Cardiac muscle cell (in vitro differentiated cells and primary cell): ENCODE data around the gene TMEM138. TPM values are rescaled to one million over a fixed set of nuclear protein-coding genes. Genes with fewer than 3 reads are reported as not detected.

Experiments
- DNase-seq, 2 donors: peaks; one replicate each; pipeline versions ENCODE4 v3.0.0 to v3.0.0-alpha.2; 2010 to 2017; ENCODE audit warnings: low read depth in 1 of 2, low spot score in 1 of 2
- H3K27ac ChIP-seq: fragments of 200-600 bp; sonication (generic); 2 replicates; pipeline ENCODE4 v1.5.1; 2016
- H3K27me3 ChIP-seq: fragments of 200-600 bp; sonication (generic); 2 replicates; pipeline ENCODE4 v1.6.0; 2016; ENCODE audit warnings: control low read depth
- H3K36me3 ChIP-seq: fragments of 200-600 bp; sonication (generic); 2 replicates; pipeline ENCODE4 v1.5.1; 2016; ENCODE audit warnings: control low read depth
- H3K4me1 ChIP-seq: fragments of 200-600 bp; sonication (generic); 2 replicates; pipeline ENCODE4 v1.8.1; 2017; ENCODE audit warnings: low read depth, mild to moderate bottlenecking, mixed run types
- H3K4me3 ChIP-seq: fragments of 200-600 bp; sonication (generic); 2 replicates; pipeline ENCODE4 v1.5.1; 2016; ENCODE audit warnings: mild to moderate bottlenecking
- H3K9me3 ChIP-seq: fragments of 200-600 bp; sonication (generic); 2 replicates; pipeline ENCODE4 v1.5.1; 2017; ENCODE audit warnings: low read depth, mild to moderate bottlenecking, control low read depth
- CTCF ChIP-seq: IDR thresholded peaks from 2 replicates; pipeline ENCODE4 v1.5.1; 2012; ENCODE audit warnings: low read depth, mild to moderate bottlenecking, low read length
- polyA plus RNA-seq: library from polyadenylated mRNA; unstranded; fragments of >200 nt; fragmentation: Nextera tagmentation; extraction: Ambion mirVana; gene quantifications from 2 replicates; pipeline ENCODE4 v1.2.1, GENCODE V29; 2016
- total RNA-seq: library from RNA; depleted of rRNA; stranded (reverse); fragments of >200 nt; gene quantifications from 2 replicates; pipeline ENCODE4 v1.2.3, GENCODE V29; 2016

Gene TMEM138
- total and polyA plus RNA-seq, 2 experiments from 2014 or later = 25.0 to 25.2 TPM

- no peak for DNase-seq
- H3K9me3 ChIP-seq = no peaks in the 10 kb centered on the region
- no peaks in the 10 kb centered on the region for H3K4me1 ChIP-seq
- H3K36me3 ChIP-seq = no peaks in the 10 kb centered on the region
- H3K4me3 ChIP-seq = no peak overlapping the region
- H3K27me3 ChIP-seq = no peaks in the 10 kb centered on the region
- no peak for TF ChIP-seq CTCF
- H3K27ac ChIP-seq = no peak overlapping the region
Observed at GRCh38 chr11:61345170-61345610, 17.0 kb upstream of the TMEM138 start.

DNA sequence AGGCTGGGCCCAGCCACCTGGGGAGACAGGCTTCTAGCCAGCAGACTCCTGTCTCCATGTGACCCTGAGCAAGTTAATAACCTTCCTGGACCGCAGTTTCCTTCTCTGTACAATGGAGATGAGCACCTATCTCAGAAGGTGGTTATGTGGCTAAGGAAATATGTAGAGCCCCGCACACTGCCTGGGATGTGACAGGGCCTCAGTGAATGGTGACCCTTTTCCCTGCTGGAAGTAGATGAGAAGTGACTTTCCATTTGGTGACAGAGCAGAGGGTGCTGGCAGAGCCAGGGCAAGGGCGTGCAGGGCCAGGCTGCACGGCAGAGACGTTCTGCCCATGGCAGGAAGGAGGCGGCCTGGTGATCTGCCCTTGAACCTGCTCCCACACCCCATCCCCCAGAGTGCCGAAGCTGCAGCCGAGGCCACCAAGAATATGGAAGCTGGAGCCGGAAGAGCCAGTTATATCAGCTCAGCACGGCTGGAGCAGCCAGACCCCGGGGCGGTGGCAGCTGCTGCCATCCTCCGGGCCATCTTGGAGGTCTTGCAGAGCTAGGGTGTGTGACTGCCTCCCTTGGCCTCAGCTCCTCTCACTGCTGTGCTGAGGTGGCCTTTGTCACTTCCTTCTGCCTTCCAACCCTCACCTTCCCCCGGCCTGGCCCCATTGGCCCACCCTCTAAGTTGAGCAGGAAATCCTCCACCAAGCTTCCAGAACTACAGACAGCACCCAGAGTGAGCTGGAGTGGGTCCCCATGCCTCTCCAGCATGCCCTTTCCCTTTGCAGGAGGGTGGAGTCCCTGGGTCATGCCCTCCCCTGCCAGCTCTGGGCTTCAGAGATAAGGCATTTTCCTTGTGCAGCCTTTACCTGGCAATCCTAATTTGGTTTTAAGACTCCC is 16.0 kb upstream of the TMEM138 start:
- Histone ChIP-seq H3K4me3 (no peak overlapping the region), H3K27ac (no peak overlapping the region), H3K4me1 (no peaks in the 10 kb centered on the region), H3K9me3 (no peaks in the 10 kb centered on the region), H3K27me3 (no peaks in the 10 kb centered on the region), H3K36me3 (no peaks in the 10 kb centered on the region)
- no peak for TF ChIP-seq CTCF
- DNase-seq = no peak

GRCh38 chr11:61347916-61348461 is 14.2 kb upstream of the TMEM138 start:
- DNase-seq = peak in 1 of 2 donors; percentile 85
- H3K36me3 ChIP-seq = no peaks in the 10 kb centered on the region

DNA sequence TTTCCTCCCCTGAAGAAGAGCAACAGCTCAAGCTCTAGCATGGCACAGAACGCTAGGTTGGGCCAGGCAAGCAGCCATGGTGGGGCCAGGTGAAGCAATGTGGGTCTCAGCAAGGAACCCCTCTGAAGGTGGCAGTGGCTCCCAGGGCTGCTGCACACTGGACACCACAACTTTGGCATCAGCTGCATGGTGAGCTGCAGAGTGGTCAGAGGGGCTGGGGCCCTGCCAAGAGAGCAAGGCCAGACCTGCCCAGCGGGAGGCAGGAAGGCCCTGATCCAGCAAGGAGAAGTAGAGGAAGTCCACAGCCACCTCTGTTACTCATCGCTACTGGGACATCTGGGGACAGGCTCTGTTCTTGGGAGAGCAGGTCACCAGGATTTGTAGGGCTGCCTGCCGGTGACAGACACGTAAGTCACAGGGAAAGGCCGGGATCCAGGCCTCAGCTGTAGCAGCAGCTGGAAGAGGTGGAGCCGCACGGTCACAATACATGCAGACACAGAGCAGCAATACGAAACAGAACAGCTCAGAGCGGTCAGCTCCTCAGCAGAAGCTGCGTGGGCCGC is 12.9 kb upstream of the TMEM138 start:
- Histone ChIP-seq H3K4me1 (no peaks in the 10 kb centered on the region), H3K27me3 (no peaks in the 10 kb centered on the region), H3K27ac (no peak overlapping the region), H3K36me3 (no peaks in the 10 kb centered on the region), H3K9me3 (no peaks in the 10 kb centered on the region), H3K4me3 (no peak overlapping the region)
- no peak for TF ChIP-seq CTCF
- DNase-seq = no peak

More at GRCh38 chr11:61347916-61348461, 14.2 kb upstream of the TMEM138 start:
- Histone ChIP-seq H3K27ac (no peak overlapping the region), H3K4me3 (no peak overlapping the region), H3K27me3 (no peaks in the 10 kb centered on the region), H3K9me3 (no peaks in the 10 kb centered on the region), H3K4me1 (no peaks in the 10 kb centered on the region)
- TF ChIP-seq CTCF = no peak

DNA sequence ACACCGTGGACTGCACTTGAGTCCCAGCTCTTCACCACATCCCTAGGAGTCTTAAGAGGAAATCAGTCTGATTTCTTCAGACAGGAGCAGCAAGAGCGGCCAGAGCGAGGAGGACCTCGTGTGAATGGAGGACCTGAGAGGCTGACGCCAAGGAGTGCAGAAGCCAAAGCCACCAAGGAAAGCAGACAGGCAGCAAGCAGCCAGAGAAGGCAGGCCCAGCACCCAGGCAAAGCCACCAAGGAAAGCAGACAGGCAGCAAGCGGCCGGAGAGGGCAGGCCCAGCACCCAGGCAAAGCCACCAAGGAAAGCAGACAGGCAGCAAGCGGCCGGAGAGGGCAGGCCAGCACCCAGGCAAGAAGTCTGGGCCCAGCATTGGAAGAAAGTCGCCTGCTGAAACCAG is 12.3 kb upstream of the TMEM138 start:
- Histone ChIP-seq H3K27me3 (no peaks in the 10 kb centered on the region), H3K9me3 (no peaks in the 10 kb centered on the region), H3K4me3 (no peak overlapping the region), H3K4me1 (no peaks in the 10 kb centered on the region), H3K36me3 (no peaks in the 10 kb centered on the region), H3K27ac (no peak overlapping the region)
- no peak for DNase-seq
- TF ChIP-seq CTCF = no peak
